Stomach (tissue), 9 donors: Measurements from ENCODE around the gene SH3BP4. TPM values are rescaled to one million over a fixed set of nuclear protein-coding genes. Genes with fewer than 3 reads are reported as not detected.

Source experiments
- DNase-seq, 2 donors: peaks; one replicate each; pipeline versions ENCODE4 v3.0.0 to v3.0.0-alpha.2; 2013 to 2019
- H3K27ac ChIP-seq, 5 donors: fragments of 200-600 bp in 4 of 5; sonication (generic) in 4 of 5; one replicate each; pipeline ENCODE4 v1.5.1; 2013 to 2019; ENCODE audit warnings: mild to moderate bottlenecking in 1 of 5, moderate library complexity in 1 of 5
- H3K27me3 ChIP-seq, 3 donors: fragments of 200-600 bp; sonication (generic); one replicate each; pipeline ENCODE4 v1.5.1; 2017 to 2019; ENCODE audit warnings: mixed run types in 1 of 3
- H3K36me3 ChIP-seq, 4 donors: fragments of 200-600 bp; sonication (generic); 1 replicate in 3 of 4; 2 replicates in 1 of 4; pipeline ENCODE4 v1.5.1; 2016 to 2019
- H3K4me1 ChIP-seq, 4 donors: fragments of 200-600 bp; sonication (generic); one replicate each; pipeline ENCODE4 v1.5.1; 2016 to 2019
- H3K4me3 ChIP-seq, 4 donors: fragments of 200-600 bp; sonication (generic) in 3 of 4; one replicate each; pipeline ENCODE4 v1.5.1; 2016 to 2019; ENCODE audit warnings: mild to moderate bottlenecking in 1 of 4
- H3K9me3 ChIP-seq, 4 donors: fragments of 200-600 bp; sonication (generic); one replicate each; pipeline ENCODE4 v1.5.1; 2016 to 2019
- CTCF ChIP-seq, 7 experiments: fragments of 450-650 bp in 4 of 7; fragments of 200-600 bp in 3 of 7; sonication (generic) in 3 of 7; IDR thresholded peaks; one replicate each; pipeline ENCODE4 v1.5.1; 2016 to 2019; ENCODE audit warnings: antibody characterized with exemption in 7 of 7, control low read depth in 2 of 7, mild to moderate bottlenecking in 1 of 7
- EP300 ChIP-seq: sonication (generic); formaldehyde crosslinking; IDR thresholded peaks from one replicate; pipeline ENCODE4 v1.6.1; 2017; ENCODE audit warnings: antibody characterized with exemption
- POLR2A ChIP-seq, 4 donors: fragments of 450-650 bp; IDR thresholded peaks; one replicate each; pipeline ENCODE4 v1.6.1; 2016; ENCODE audit warnings: antibody characterized with exemption in 4 of 4, control low read depth in 2 of 4, mild to moderate bottlenecking in 1 of 4, moderate library complexity in 1 of 4
- POLR2AphosphoS5 ChIP-seq, 3 donors: sonication (generic); formaldehyde crosslinking; IDR thresholded peaks; one replicate each; pipeline ENCODE4 v1.6.1; 2016; ENCODE audit warnings: antibody characterized with exemption in 3 of 3
- WGBS, 5 donors: extraction: QIAGEN DNeasy Blood & Tissue Kit in 3 of 5; methylation state at CpG; one replicate each; pipeline versions ENCODE4 v1.1.5 to v1.1.7; 2013 to 2018; 5-methylcytosine and 5-hydroxymethylcytosine counted together
- intact Hi-C: fragments of 100-400 bp; cut with DNase I; formaldehyde crosslinking; loops from one replicate; pipeline ENCODE4 v1.15.1; 2023; ENCODE audit warnings: low total_unique reads
- polyA plus RNA-seq, 3 donors: library from polyadenylated mRNA; stranded (reverse); fragments of 200-250 nt; gene quantifications; one replicate each; pipeline ENCODE4 v1.2.3, GENCODE V29; 2013
- total RNA-seq, 5 donors: library from RNA; depleted of rRNA; stranded (reverse); fragments of >200 nt; gene quantifications; one replicate each; pipeline versions ENCODE4 v1.1.0 to v1.2.3, GENCODE V29; 2014 to 2016
- donor health status: healthy with polysubstance abuse.
- donor health status: Bipolar disorder and iron deficiency.
- donor health status: healthy.

SH3BP4 gene
- total and polyA plus RNA-seq, 8 donors: 10.2 to 54.0 (median 18.8) TPM

GRCh38 chr2:234995332-234996068, 43.7 kb downstream of the SH3BP4 start:
- peaks cover 0 to 21% (median 9%) of the 10 kb centered on the region in 4 donors for H3K36me3 ChIP-seq
- 45 to 71% (median 58%) methylated on average over 22 to 24 of the region's 24 CpGs for WGBS, 5 donors
- H3K27me3 ChIP-seq: no peaks in the 10 kb centered on the region
- peak in 1 of 2 donors; percentile 51 for DNase-seq
- intact Hi-C loops: no loop called here
- H3K27ac ChIP-seq: peak overlapping the region; percentile 36 to 90 (median 84)
- no peaks in the 10 kb centered on the region for H3K9me3 ChIP-seq
- H3K4me3 ChIP-seq: no peak overlapping the region
- no peak for TF ChIP-seq POLR2A (IDR thresholded peaks at IDR 0.05)
- no peak for TF ChIP-seq CTCF (IDR thresholded peaks at IDR 0.05)
- TF ChIP-seq EP300: no peak
- TF ChIP-seq POLR2AphosphoS5 (IDR thresholded peaks at IDR 0.05): no peak
- H3K4me1 ChIP-seq: peaks cover 43 to 92% (median 86%) of the 10 kb centered on the region in 4 donors

- intact Hi-C loops: no loop called here
- H3K4me1 ChIP-seq: peaks cover 50 to 98% (median 88%) of the 10 kb centered on the region in 4 donors
- peaks cover 0 to 21% (median 9%) of the 10 kb centered on the region in 4 donors for H3K36me3 ChIP-seq
- 44 to 70% (median 62%) methylated on average over 16 to 18 of the region's 18 CpGs for WGBS, 5 donors
- no peaks in the 10 kb centered on the region for H3K27me3 ChIP-seq
- TF ChIP-seq CTCF (IDR thresholded peaks at IDR 0.05) (no peak), EP300 (no peak), POLR2A (IDR thresholded peaks at IDR 0.05) (no peak), POLR2AphosphoS5 (IDR thresholded peaks at IDR 0.05) (no peak)
- DNase-seq: no peak
- peak overlapping the region; percentile 5 to 90 (median 84) for H3K27ac ChIP-seq
- H3K9me3 ChIP-seq: no peaks in the 10 kb centered on the region
- H3K4me3 ChIP-seq: no peak overlapping the region
These were observed 44.5 kb downstream of the SH3BP4 start for GRCh38 chr2:234996069-234996940.

GRCh38 chr2:234996941-234997270, 45.1 kb downstream of the SH3BP4 start:
- no peak overlapping the region for H3K4me3 ChIP-seq
- 86 to 95% (median 87%) methylated on average over 2 to 13 of the region's 13 CpGs for WGBS, 5 donors
- no peak for DNase-seq
- no peak for TF ChIP-seq CTCF (IDR thresholded peaks at IDR 0.05)
- H3K36me3 ChIP-seq: peaks cover 0 to 21% (median 9%) of the 10 kb centered on the region in 4 donors
- no peaks in the 10 kb centered on the region for H3K27me3 ChIP-seq
- peaks cover 56 to 98% (median 90%) of the 10 kb centered on the region in 4 donors for H3K4me1 ChIP-seq
- intact Hi-C loops: no loop called here
- H3K9me3 ChIP-seq: no peaks in the 10 kb centered on the region
- H3K27ac ChIP-seq: peak overlapping the region in 4 of 5 donors; percentile 82 to 90 (median 85)

GRCh38 chr2:234997389-234997788, 45.6 kb downstream of the SH3BP4 start:
- Histone ChIP-seq H3K4me1 (peaks cover 58 to 98% (median 89%) of the 10 kb centered on the region in 4 donors), H3K27me3 (no peaks in the 10 kb centered on the region), H3K36me3 (peaks cover 0 to 21% (median 9%) of the 10 kb centered on the region in 4 donors), H3K27ac (peak overlapping the region in 4 of 5 donors; percentile 82 to 90 (median 85)), H3K9me3 (no peaks in the 10 kb centered on the region), H3K4me3 (no peak overlapping the region)
- TF ChIP-seq EP300: no peak
- no peak for TF ChIP-seq POLR2AphosphoS5 (IDR thresholded peaks at IDR 0.05)
- TF ChIP-seq POLR2A (IDR thresholded peaks at IDR 0.05): no peak
- no peak for TF ChIP-seq CTCF (IDR thresholded peaks at IDR 0.05)
- intact Hi-C loops: no loop called here
- DNase-seq: no peak
- WGBS, 5 donors: 78 to 93% (median 91%) methylated on average over 7 to 8 of the region's 8 CpGs
